GM12872 (cell line): ENCODE data around the gene CCDC97.

Experiments used
- CTCF ChIP-seq: IDR thresholded peaks from 3 replicates; pipeline ENCODE4 v1.5.1; 2011; ENCODE audit warnings: low read depth, mild to moderate bottlenecking, low read length, moderate library complexity; ENCODE audit not compliant: insufficient read depth

Gene CCDC97

GRCh38 chr19:41356984-41357739 lies 47.2 kb downstream of the CCDC97 start:
- TF ChIP-seq CTCF, result no peak

DNA sequence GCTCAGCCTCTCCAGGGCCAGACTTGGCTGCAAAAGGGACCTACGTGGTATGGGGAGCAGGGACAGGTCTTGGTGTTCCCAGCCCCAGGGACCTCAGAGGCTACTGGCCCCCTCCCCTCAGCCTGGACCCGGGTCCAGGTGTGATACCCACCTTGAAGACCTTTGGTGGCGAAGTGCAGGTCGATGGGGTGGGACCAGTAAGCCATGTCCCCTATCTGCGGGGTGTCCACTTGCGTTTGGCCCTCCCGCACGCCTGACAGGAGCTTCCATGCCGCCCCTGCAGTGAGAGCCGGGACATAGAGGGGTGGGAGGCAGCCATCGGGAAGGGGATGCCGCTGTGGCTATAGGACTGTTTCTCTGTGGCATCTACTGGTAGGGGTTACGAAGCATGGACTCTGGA lies 47.8 kb downstream of the CCDC97 start:
- TF ChIP-seq CTCF, result no peak

- TF ChIP-seq CTCF, result no peak
These were observed 49.8 kb downstream of the CCDC97 start for GRCh38 chr19:41359741-41360140.

DNA sequence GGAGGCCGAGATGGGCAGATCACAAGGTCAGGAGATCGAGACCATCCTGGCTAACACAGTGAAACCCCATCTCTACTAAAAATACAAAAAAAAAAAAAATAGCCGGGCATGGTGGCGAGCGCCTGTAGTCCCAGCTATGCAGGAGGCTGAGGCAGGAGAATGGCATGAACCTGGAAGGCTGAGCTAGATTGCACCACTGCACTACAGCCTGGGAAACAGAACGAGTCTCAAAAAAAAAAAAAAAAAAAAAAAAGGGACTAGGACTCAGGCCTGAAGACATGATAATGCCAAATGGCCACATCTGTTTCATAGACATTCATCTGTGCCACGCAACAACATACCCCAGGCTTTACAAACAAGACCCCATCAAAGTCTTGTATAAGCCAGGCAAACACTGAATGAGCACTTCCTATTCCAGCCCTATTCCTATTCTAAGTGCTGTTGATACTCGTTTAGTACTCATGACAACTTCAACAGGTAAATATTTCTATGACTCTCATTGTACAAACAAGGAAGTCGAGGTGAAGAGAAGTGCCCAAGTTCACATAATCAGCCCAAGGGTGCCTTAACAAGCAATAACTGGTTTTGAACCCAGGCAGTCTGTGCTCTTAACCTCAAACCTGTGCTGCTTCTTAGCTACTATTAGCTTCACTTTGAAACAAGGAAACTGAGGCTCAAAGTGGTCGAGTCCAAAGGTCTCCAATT lies 52.3 kb downstream of the CCDC97 start:
- no peak for TF ChIP-seq CTCF

DNA sequence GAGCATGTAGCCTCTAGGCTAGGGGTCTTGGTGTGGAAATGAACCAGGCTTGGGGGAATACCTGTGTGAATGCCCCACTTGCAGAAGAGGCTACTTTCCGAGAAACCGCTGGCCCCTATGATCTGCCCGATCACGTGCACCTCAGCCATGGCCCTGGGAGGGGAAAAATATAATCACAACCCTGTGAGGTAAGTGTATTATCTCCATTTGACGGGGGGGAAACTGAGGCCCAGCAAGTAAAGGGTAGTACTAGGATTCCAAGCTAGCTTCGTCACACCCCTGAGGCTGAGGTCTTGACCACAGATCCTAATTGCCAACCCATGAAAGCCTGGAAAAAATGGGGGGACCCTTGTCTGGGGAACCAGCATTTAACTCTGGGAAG lies 53.4 kb downstream of the CCDC97 start:
- no peak for TF ChIP-seq CTCF

GRCh38 chr19:41363753-41364523 lies 54.0 kb downstream of the CCDC97 start, which contains the start of gene B9D2:
Gene B9D2, minus strand, starts transcription at chr19:41364149. Its CDS starts 630 bp downstream, at chr19:41363519.
- no peak for TF ChIP-seq CTCF
